ENCODE results near the gene MEMO1. TPM values are rescaled to one million over a fixed set of nuclear protein-coding genes. Genes with fewer than 3 reads are reported as not detected.

MEMO1 gene
- total and polyA plus RNA-seq, 4 donors, result 22.4 to 32.9 (median 27.3) TPM

DNA sequence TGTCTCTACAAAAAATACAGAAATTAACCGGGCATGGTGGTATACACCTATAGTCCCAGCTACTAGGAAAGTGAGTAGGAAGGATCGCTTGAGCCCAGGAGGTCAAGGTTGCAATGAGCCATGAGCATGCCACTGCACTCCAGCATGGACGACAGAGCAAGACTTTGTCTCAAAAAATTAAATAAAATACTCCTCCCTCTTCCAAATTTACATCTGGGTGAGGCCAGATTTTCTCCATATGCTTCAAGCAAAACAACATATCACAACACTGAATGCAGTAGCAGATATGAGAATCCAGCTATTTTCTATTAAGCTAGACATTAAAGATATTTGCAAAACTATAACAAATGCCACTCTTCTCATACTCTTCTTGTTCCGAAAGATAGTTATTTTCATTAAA is 20.9 kb downstream of the MEMO1 start:
- Histone ChIP-seq H3K4me1 (ENCODE audit: control insufficient read depth in 4 of 4, insufficient read depth in 4 of 4, low read length in 3 of 4) (peaks cover 3 to 16% (median 11%) of the 10 kb centered on the region in 4 donors), H3K27ac (ENCODE audit: low read depth in 1 of 2, low read length in 2 of 2) (no peak overlapping the region), H3K27me3 (ENCODE audit: control insufficient read depth in 4 of 4, insufficient read depth in 4 of 4, low read length in 3 of 4) (no peaks in the 10 kb centered on the region), H3K4me3 (ENCODE audit: low read depth in 1 of 3, low read length in 3 of 3) (no peak overlapping the region), H3K9me3 (ENCODE audit: control insufficient read depth in 4 of 4, low read length in 3 of 4) (no peaks in the 10 kb centered on the region), H3K9ac (ENCODE audit: low read depth in 1 of 2, low read length in 2 of 2) (no peak overlapping the region), H3K36me3 (ENCODE audit: control insufficient read depth in 4 of 4, insufficient read depth in 3 of 4, low read depth in 1 of 4, low read length in 3 of 4) (no peaks in the 10 kb centered on the region)
- DNase-seq (ENCODE audit: low spot score), result no peak
- TF ChIP-seq MAX (IDR thresholded peaks at IDR 0.05) (no peak), HNF4G (IDR thresholded peaks at IDR 0.05) (no peak), ZBTB33 (IDR thresholded peaks at IDR 0.05) (no peak)
- TF ChIP-seq, protein P1, sequence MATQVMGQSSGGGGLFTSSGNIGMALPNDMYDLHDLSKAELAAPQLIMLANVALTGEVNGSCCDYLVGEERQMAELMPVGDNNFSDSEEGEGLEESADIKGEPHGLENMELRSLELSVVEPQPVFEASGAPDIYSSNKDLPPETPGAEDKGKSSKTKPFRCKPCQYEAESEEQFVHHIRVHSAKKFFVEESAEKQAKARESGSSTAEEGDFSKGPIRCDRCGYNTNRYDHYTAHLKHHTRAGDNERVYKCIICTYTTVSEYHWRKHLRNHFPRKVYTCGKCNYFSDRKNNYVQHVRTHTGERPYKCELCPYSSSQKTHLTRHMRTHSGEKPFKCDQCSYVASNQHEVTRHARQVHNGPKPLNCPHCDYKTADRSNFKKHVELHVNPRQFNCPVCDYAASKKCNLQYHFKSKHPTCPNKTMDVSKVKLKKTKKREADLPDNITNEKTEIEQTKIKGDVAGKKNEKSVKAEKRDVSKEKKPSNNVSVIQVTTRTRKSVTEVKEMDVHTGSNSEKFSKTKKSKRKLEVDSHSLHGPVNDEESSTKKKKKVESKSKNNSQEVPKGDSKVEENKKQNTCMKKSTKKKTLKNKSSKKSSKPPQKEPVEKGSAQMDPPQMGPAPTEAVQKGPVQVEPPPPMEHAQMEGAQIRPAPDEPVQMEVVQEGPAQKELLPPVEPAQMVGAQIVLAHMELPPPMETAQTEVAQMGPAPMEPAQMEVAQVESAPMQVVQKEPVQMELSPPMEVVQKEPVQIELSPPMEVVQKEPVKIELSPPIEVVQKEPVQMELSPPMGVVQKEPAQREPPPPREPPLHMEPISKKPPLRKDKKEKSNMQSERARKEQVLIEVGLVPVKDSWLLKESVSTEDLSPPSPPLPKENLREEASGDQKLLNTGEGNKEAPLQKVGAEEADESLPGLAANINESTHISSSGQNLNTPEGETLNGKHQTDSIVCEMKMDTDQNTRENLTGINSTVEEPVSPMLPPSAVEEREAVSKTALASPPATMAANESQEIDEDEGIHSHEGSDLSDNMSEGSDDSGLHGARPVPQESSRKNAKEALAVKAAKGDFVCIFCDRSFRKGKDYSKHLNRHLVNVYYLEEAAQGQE (IDR thresholded peaks at IDR 0.05), result no peak
- 89% methylated on average over 4 of the region's 4 CpGs for WGBS

DNA sequence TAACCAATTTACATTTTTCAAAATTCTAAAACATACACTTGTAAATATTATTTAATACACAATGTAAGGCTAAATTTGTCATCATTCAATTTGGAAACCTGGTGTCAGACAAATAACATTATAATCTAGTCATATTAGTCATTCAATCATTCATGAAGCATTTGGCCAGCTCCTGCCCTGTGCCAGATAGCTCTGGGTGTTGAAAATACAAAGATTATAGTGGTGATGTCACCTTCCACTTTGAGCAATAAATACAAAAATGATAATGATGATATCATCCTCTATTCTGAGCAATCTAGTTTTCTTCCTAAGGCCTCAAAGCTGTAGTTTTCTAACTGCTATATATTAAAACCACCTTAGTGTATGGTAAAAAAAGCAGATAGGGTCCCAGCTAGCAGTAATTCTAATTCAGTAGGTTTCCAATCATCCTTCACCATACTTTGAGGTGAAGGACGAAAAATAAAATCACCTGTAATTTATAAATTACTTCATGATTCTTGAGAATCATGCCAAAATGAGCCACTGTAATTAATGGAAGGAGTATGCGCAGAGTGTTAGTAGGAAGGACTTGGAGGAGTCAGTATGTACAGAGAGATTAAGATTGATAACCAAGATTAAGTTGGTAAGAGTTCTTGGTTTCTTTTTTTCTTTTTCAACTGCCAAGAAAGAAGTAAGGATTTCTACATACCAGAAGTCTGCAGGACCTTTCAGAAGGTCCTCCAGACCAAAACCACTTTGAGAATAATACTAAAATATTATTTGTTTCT is 23.2 kb downstream of the MEMO1 start:
- DNase-seq (ENCODE audit: low spot score), result no peak
- no peaks in the 10 kb centered on the region for H3K27me3 ChIP-seq (ENCODE audit: control insufficient read depth in 4 of 4, insufficient read depth in 4 of 4, low read length in 3 of 4)
- H3K36me3 ChIP-seq (ENCODE audit: control insufficient read depth in 4 of 4, insufficient read depth in 3 of 4, low read depth in 1 of 4, low read length in 3 of 4), result no peaks in the 10 kb centered on the region
- no peak overlapping the region for H3K9ac ChIP-seq (ENCODE audit: low read depth in 1 of 2, low read length in 2 of 2)
- no peaks in the 10 kb centered on the region for H3K9me3 ChIP-seq (ENCODE audit: control insufficient read depth in 4 of 4, low read length in 3 of 4)
- H3K4me1 ChIP-seq (ENCODE audit: control insufficient read depth in 4 of 4, insufficient read depth in 4 of 4, low read length in 3 of 4), result peaks cover 3 to 10% (median 5%) of the 10 kb centered on the region in 4 donors
- 98% methylated on average over 2 of the region's 2 CpGs for WGBS
- peak overlapping the region in 1 of 2 donors; percentile 63 for H3K27ac ChIP-seq (ENCODE audit: low read depth in 1 of 2, low read length in 2 of 2)
- no peak overlapping the region for H3K4me3 ChIP-seq (ENCODE audit: low read depth in 1 of 3, low read length in 3 of 3)
- no peak for TF ChIP-seq ZBTB33 (IDR thresholded peaks at IDR 0.05)
- TF ChIP-seq NR2F2 (IDR thresholded peaks at IDR 0.05), result no peak
- TF ChIP-seq HNF4G (IDR thresholded peaks at IDR 0.05), result no peak
- TF ChIP-seq RXRA (IDR thresholded peaks at IDR 0.05), result no peak
- TF ChIP-seq FOXA1 (IDR thresholded peaks at IDR 0.05), result no peak
- no peak for TF ChIP-seq SP1 (IDR thresholded peaks at IDR 0.05)
- no peak for TF ChIP-seq MAX (IDR thresholded peaks at IDR 0.05)
- no peak for TF ChIP-seq GABPA (IDR thresholded peaks at IDR 0.05 in 1 of 2, conservative IDR thresholded peaks at IDR 0.05 in 1 of 2)
- no peak for TF ChIP-seq HNF4A (conservative IDR thresholded peaks at IDR 0.05)
- no peak for TF ChIP-seq TAF1 (conservative IDR thresholded peaks at IDR 0.05)
- TF ChIP-seq YY1 (IDR thresholded peaks at IDR 0.05), result no peak
- no peak for TF ChIP-seq EGR1 (IDR thresholded peaks at IDR 0.05; ENCODE audit: low read depth in 2 of 2)
- TF ChIP-seq, protein P2, sequence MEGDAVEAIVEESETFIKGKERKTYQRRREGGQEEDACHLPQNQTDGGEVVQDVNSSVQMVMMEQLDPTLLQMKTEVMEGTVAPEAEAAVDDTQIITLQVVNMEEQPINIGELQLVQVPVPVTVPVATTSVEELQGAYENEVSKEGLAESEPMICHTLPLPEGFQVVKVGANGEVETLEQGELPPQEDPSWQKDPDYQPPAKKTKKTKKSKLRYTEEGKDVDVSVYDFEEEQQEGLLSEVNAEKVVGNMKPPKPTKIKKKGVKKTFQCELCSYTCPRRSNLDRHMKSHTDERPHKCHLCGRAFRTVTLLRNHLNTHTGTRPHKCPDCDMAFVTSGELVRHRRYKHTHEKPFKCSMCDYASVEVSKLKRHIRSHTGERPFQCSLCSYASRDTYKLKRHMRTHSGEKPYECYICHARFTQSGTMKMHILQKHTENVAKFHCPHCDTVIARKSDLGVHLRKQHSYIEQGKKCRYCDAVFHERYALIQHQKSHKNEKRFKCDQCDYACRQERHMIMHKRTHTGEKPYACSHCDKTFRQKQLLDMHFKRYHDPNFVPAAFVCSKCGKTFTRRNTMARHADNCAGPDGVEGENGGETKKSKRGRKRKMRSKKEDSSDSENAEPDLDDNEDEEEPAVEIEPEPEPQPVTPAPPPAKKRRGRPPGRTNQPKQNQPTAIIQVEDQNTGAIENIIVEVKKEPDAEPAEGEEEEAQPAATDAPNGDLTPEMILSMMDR (IDR thresholded peaks at IDR 0.05; ENCODE audit: low read depth, low read length, missing input control), result no peak
- no peak for TF ChIP-seq ATF3 (IDR thresholded peaks at IDR 0.05)
- TF ChIP-seq, protein P1 (IDR thresholded peaks at IDR 0.05), result no peak
- TF ChIP-seq RAD21 (IDR thresholded peaks at IDR 0.05), result no peak
- no peak for TF ChIP-seq JUND (IDR thresholded peaks at IDR 0.05)

All from liver (tissue), 9 donors.